ENCODE data around the gene RGS16. TPM values are rescaled to one million over a fixed set of nuclear protein-coding genes. Genes with fewer than 3 reads are reported as not detected.
A peak's percentile ranks its signal among the peaks of the same experiment; 100 is the strongest.

RGS16 gene
- total and polyA plus RNA-seq, 2 of the 13 experiments (the other 11 are each of a cell fraction or from before 2014, with no cell fraction given) = not detected

DNA sequence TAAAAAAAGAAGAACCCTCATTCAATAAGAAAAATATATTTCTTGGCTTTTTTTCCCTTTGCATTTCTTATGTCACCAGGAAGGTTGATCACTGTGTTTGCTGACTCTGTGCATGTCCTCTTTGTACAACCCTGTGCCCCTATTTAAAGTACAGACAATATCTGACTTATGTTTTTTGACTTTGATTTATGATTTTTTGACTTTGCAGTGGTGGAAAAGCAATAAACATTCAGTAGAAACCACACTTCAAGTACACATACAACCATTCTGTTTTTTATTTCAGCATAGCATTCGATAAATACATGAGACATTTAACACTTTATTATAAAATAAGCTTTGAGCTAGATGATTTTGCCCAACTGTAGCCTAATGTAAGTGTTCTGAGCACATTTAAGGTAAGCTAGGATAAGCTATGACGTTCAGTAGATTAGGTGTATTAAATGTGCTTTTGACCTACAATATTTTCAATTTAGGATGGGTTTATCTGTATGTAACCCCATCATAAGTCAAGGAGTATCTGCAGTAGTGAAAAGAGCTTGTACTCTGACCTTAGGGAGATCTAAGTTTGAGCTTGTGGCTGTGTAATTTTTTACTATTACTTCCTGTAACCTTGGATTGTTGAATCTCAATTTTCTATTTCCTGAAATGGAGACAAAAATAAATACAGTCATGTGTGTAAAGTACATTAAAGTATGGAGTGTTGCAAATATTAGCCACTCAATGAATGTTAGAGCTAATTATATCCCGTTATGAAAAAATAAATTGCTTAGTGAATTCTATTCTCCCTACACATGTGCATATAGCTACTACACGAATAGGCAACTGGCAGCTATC is 16.3 kb downstream of the RGS16 start:
- BruUV-seq (replicated peaks) = no TSS peak
- Histone ChIP-seq H3K4me3 (replicated peaks in 1 of 3; ENCODE audit: insufficient read depth in 1 of 3, low read depth in 2 of 3, low read length in 3 of 3) (peak overlapping the region; percentile 51 to 67 (median 51); a peak in 3 of 6 replicates), H3K36me3 (replicated peaks in 1 of 2; ENCODE audit: control insufficient read depth in 1 of 2, insufficient read depth in 2 of 2, low read length in 2 of 2) (no peaks in the 10 kb centered on the region), H3K27ac (ENCODE audit: extremely low read length, insufficient read depth, low read length) (no peak overlapping the region), H3K4me1 (ENCODE audit: insufficient read depth, low read length) (peaks cover 9% of the 10 kb centered on the region), H3K27me3 (ENCODE audit: control insufficient read depth in 1 of 2, insufficient read depth in 2 of 2, low read length in 2 of 2) (no peaks in the 10 kb centered on the region; a peak in 1 of 5 replicates), H2AFZ (ENCODE audit: low read length) (no peak overlapping the region), H3K79me2 (ENCODE audit: insufficient read depth, low read length) (no peaks in the 10 kb centered on the region), H4K20me1 (ENCODE audit: insufficient read depth, low read length) (no peaks in the 10 kb centered on the region), H3K9me3 (ENCODE audit: low read length) (no peaks in the 10 kb centered on the region), H3K9ac (ENCODE audit: insufficient read depth, low read depth, low read length) (no peak overlapping the region), H3K4me2 (ENCODE audit: low read depth, low read length) (peak overlapping the region; percentile 73)
- DNase-seq (ENCODE audit: low spot score) (no peak), ATAC-seq (no peak), FAIRE-seq (no peak)
- 6% methylated on average over 4 of the region's 4 CpGs for WGBS (ENCODE audit: low lambda C conversion rate)
- TF ChIP-seq, protein P1, sequence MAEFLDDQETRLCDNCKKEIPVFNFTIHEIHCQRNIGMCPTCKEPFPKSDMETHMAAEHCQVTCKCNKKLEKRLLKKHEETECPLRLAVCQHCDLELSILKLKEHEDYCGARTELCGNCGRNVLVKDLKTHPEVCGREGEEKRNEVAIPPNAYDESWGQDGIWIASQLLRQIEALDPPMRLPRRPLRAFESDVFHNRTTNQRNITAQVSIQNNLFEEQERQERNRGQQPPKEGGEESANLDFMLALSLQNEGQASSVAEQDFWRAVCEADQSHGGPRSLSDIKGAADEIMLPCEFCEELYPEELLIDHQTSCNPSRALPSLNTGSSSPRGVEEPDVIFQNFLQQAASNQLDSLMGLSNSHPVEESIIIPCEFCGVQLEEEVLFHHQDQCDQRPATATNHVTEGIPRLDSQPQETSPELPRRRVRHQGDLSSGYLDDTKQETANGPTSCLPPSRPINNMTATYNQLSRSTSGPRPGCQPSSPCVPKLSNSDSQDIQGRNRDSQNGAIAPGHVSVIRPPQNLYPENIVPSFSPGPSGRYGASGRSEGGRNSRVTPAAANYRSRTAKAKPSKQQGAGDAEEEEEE (CRISPR knock-in tag; IDR thresholded peaks at IDR 0.05; ENCODE audit: borderline replicate concordance) = no peak
- TF ChIP-seq RXRB (CRISPR knock-in tag; IDR thresholded peaks at IDR 0.05; ENCODE audit: borderline replicate concordance) = no peak
- no peak for TF ChIP-seq ZNF629 (CRISPR knock-in tag; conservative IDR thresholded peaks at IDR 0.05)
- no peak for TF ChIP-seq AGO1 (IDR thresholded peaks at IDR 0.05; ENCODE audit: low read depth, low read length, poor library complexity, severe bottlenecking)
- no peak for TF ChIP-seq NBN (conservative IDR thresholded peaks at IDR 0.05)
- TF ChIP-seq, protein P2, sequence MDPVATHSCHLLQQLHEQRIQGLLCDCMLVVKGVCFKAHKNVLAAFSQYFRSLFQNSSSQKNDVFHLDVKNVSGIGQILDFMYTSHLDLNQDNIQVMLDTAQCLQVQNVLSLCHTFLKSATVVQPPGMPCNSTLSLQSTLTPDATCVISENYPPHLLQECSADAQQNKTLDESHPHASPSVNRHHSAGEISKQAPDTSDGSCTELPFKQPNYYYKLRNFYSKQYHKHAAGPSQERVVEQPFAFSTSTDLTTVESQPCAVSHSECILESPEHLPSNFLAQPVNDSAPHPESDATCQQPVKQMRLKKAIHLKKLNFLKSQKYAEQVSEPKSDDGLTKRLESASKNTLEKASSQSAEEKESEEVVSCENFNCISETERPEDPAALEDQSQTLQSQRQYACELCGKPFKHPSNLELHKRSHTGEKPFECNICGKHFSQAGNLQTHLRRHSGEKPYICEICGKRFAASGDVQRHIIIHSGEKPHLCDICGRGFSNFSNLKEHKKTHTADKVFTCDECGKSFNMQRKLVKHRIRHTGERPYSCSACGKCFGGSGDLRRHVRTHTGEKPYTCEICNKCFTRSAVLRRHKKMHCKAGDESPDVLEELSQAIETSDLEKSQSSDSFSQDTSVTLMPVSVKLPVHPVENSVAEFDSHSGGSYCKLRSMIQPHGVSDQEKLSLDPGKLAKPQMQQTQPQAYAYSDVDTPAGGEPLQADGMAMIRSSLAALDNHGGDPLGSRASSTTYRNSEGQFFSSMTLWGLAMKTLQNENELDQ (CRISPR knock-in tag; IDR thresholded peaks at IDR 0.05; ENCODE audit: borderline replicate concordance) = no peak
- TF ChIP-seq SMC3 (IDR thresholded peaks at IDR 0.05; ENCODE audit: low read length) = no peak
- POLR2A ChIA-PET = no interaction called here
- CTCF ChIA-PET (ENCODE audit: low intra/inter-chr PET ratio, low total read pairs) = no interaction called here
- intact Hi-C loops (cut with micrococcal nuclease; ENCODE audit: unreplicated experiment) = no loop called here
- in situ Hi-C loops (cut with HindIII; ENCODE audit: extremely low pct_ligation_motif_present, low pct_unique_long_range_greater_than_20kb) = no loop called here
